ENCODE results near the gene RNF5. TPM values are rescaled to one million over a fixed set of nuclear protein-coding genes. Genes with fewer than 3 reads are reported as not detected.
A peak's percentile ranks its signal among the peaks of the same experiment; 100 is the strongest.

The RNF5 gene
- total RNA-seq, 1 donor from 2014 or later: 90.1 TPM

GRCh38 chr6:32189069-32189741, 11.0 kb downstream of the RNF5 start:
- no peak for TF ChIP-seq CTCF (IDR thresholded peaks at IDR 0.05; ENCODE audit: insufficient read depth, low read length, poor library complexity, severe bottlenecking)
- Histone ChIP-seq H3K4me3 (ENCODE audit: low read depth, low read length) (peak overlapping the region; percentile 71), H3K36me3 (ENCODE audit: control insufficient read depth, insufficient read depth, low read length) (no peaks in the 10 kb centered on the region), H3K27me3 (ENCODE audit: control insufficient read depth, insufficient read depth, low read length) (no peaks in the 10 kb centered on the region)
- DNase-seq (ENCODE audit: low read depth): no peak

GRCh38 chr6:32189742-32190053, 11.5 kb downstream of the RNF5 start:
- H3K4me3 ChIP-seq (ENCODE audit: low read depth, low read length): peak overlapping the region; percentile 71
- no peak for DNase-seq (ENCODE audit: low read depth)
- TF ChIP-seq CTCF (IDR thresholded peaks at IDR 0.05; ENCODE audit: insufficient read depth, low read length, poor library complexity, severe bottlenecking): no peak
- H3K36me3 ChIP-seq (ENCODE audit: control insufficient read depth, insufficient read depth, low read length): no peaks in the 10 kb centered on the region
- no peaks in the 10 kb centered on the region for H3K27me3 ChIP-seq (ENCODE audit: control insufficient read depth, insufficient read depth, low read length)

- TF ChIP-seq CTCF (IDR thresholded peaks at IDR 0.05; ENCODE audit: insufficient read depth, low read length, poor library complexity, severe bottlenecking): no peak
- Histone ChIP-seq H3K4me3 (ENCODE audit: low read depth, low read length) (peak within 1 kb of the TSS; percentile 71), H3K27me3 (ENCODE audit: control insufficient read depth, insufficient read depth, low read length) (no peaks in the 10 kb centered on the region), H3K36me3 (ENCODE audit: control insufficient read depth, insufficient read depth, low read length) (no peaks in the 10 kb centered on the region)
- peak; percentile 65 for DNase-seq (ENCODE audit: low read depth)
These were observed 12.0 kb downstream of the RNF5 start, which contains the start of gene PBX2 for GRCh38 chr6:32190054-32190851. TSS of gene PBX2 (minus strand) at chr6:32190202. CDS start at chr6:32189915, 287 bp downstream.

- Histone ChIP-seq H3K36me3 (ENCODE audit: control insufficient read depth, insufficient read depth, low read length) (no peaks in the 10 kb centered on the region), H3K27me3 (ENCODE audit: control insufficient read depth, insufficient read depth, low read length) (no peaks in the 10 kb centered on the region), H3K4me3 (ENCODE audit: low read depth, low read length) (no peak overlapping the region)
- no peak for DNase-seq (ENCODE audit: low read depth)
- TF ChIP-seq CTCF (IDR thresholded peaks at IDR 0.05; ENCODE audit: insufficient read depth, low read length, poor library complexity, severe bottlenecking): no peak
These were observed 12.9 kb downstream of the RNF5 start for GRCh38 chr6:32190911-32191677.

- DNase-seq (ENCODE audit: low read depth): no peak
- no peak for TF ChIP-seq CTCF (IDR thresholded peaks at IDR 0.05; ENCODE audit: insufficient read depth, low read length, poor library complexity, severe bottlenecking)
- no peaks in the 10 kb centered on the region for H3K27me3 ChIP-seq (ENCODE audit: control insufficient read depth, insufficient read depth, low read length)
- no peak overlapping the region for H3K4me3 ChIP-seq (ENCODE audit: low read depth, low read length)
- H3K36me3 ChIP-seq (ENCODE audit: control insufficient read depth, insufficient read depth, low read length): no peaks in the 10 kb centered on the region
These were observed 13.7 kb downstream of the RNF5 start for GRCh38 chr6:32191696-32192607.
